CD4-positive, alpha-beta T cell treated with Interleukin-17A for 4 hours (primary cell): ENCODE data around the gene TLR1.
"Not testable (repeated sequence)": the region's sequence is repeated elsewhere in the genome, so short reads cannot be mapped to it uniquely, and the experiment has no call there.

Experiments
- DNase-seq: peaks from one replicate; pipeline ENCODE4 v3.0.0-alpha.2; 2020; ENCODE audit warnings: mixed read lengths

The TLR1 gene

DNA sequence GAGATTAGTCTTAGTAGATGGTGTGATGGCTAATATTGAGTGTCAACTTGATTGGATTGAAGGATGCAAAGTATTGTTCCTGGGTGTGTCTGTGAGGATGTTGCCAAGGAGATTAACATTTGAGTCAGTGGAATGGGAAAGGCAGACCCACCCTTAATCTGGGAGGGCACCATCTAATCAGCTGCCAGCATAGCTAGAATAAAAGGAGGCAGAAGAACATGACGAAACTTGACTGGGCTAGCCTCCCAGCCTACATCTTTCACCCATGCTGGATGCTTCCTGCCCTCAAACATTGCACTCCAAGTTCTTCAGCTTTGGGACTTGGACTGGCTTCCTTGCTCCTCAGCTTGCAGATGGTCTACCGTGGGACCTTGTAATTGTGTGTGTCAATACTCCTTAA is 34.3 kb downstream of the TLR1 start:
- DNase-seq: not testable (repeated sequence)

DNA sequence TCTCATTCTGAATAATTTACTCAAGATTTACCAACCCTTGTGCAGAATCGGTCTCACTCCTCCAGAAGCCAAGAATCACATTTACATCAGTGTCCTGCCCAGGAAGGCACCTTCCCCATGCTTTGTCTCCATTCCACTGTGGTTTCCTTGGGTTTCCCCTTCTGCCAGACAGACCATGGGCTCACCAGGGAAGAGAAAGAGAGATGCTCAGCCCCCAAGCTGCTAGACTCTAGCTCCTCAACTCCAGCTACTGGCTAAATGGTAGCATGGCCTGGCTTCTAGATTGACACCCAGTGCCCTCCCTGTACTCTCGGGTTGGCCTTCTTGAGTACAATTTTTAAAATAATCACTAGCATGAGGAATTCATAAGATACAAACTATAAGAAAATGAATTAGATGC is 34.7 kb downstream of the TLR1 start:
- DNase-seq: no peak

DNA sequence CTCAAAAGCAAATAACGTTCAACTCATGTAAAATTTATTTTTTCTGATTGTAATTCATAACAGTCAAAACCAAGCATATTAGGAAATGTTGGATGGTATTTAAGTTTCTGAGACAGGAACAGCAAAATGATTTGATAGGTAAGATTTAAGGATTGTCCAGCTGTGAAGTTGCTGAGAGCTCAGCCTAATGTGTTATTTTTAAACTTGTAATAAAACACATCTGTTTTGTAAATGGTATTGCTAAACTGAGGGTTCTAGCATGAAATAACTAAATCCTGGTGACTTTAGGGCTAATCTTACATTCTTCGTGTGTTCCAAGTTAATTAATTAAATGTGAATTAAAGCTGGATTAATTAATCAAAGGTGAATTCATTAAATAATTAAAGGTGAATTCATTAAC is 35.1 kb downstream of the TLR1 start:
- DNase-seq: no peak

DNA sequence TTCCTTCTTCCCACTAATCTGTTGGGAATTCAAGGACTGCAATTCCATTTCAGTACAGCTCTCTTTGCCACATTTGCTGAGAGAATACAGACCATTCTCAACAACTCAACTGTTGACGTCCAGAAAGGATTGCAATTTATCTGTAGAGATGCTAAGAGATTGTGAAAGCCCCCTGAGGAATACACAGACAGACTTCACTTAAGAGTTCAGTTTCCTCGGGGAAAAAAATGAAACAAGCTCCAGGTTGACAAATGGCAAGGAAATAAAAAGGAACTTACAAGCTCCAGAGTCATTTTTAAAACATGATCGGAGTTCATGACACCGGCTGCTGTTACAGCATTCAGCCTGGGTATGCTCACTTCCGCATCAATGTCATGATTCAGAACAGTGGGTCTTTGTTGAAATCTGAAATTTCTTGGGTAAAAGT is 35.6 kb downstream of the TLR1 start:
- DNase-seq: no peak

DNA sequence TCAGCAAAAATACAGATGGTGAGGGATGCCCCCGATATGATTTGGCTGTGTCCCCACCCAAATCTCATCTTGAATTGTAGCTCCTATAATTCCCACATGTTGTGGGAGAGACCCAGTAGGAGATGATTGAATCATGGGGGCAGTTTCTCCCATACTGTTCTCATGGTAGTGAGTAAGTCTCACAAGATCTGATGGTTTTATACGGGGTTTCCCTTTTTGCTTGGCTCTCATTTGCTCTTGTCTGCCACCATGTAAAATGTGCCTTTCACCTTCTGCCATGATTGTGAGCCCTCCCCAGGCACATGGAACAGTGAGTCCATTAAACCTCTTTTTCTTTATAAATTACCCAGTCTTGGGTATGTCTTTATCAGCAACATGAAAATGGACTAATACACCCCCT is 37.7 kb downstream of the TLR1 start:
- DNase-seq: not testable (repeated sequence)

DNA sequence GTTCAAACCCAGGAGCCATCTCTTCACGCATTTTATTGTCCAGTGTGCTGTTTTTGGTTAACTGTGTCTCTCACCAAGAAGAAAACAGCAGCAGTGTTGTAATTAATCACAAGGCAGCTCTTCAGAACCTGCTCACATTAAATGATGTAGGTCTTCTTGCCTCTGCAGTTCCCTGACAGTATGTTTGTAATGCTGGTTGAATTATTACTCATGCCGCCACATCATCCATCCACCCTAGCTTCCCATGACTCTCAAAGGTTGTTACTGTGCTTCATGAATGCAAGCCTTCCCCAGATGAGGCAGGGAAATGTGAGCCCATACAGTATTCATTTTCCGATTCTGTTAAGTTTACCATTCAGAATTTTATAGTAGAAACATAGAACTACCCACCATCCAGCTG is 39.2 kb downstream of the TLR1 start:
- DNase-seq: no peak

DNA sequence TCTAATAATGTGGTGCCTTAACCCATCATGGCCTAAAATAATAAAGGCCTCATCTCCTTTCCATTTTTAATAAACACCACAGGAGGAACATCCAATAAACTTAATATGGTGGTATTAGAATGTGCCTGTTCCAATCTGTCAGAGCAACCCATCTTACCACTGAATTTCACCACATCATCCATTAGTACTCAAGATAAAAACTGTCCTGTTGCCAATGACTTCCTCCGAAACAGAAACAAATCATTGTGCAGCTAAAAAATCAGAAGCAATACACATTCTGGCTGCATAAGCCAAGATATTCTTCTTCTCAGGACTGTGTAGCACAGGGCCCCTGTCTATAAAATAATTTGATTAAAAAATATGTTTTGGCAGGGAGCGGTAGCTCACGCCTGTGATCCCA is 40.3 kb downstream of the TLR1 start:
- DNase-seq: no peak

DNA sequence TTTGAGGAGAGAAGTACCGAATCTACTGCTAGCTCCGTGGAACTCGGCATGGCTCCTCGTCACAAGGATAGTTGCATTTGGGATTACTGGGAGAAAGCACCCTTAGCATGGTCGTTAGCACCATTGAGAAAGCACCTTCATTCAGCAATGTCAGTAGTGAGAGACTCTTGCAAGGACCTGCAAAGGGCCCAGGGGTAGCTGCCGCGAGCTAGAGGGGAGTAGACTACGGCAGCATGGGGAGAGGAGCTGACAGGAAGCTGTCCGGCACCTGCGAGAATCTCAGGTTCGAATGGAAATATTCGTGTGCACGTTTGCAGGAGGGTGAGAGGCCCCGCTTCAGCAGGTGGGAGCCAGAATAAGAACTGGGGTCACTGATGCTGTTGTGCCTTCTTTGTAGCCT is 42.0 kb downstream of the TLR1 start:
- no peak for DNase-seq

DNA sequence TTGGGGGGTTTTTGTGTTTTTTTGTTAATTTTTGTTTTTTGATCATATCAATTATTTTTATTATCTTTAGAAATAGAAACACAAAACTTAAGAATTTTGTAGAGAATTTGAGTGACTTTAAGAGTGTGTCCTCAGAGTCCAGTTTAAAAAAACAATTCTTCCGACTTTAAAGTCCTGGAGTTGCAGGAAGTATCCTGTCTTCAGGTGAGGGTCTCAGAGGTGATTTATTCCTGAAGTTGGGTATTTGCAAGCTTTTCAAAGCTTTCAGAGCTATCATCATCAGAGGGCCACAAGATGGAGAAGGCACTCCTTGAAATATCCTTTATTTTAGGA is 44.8 kb downstream of the TLR1 start:
- no peak for DNase-seq

DNA sequence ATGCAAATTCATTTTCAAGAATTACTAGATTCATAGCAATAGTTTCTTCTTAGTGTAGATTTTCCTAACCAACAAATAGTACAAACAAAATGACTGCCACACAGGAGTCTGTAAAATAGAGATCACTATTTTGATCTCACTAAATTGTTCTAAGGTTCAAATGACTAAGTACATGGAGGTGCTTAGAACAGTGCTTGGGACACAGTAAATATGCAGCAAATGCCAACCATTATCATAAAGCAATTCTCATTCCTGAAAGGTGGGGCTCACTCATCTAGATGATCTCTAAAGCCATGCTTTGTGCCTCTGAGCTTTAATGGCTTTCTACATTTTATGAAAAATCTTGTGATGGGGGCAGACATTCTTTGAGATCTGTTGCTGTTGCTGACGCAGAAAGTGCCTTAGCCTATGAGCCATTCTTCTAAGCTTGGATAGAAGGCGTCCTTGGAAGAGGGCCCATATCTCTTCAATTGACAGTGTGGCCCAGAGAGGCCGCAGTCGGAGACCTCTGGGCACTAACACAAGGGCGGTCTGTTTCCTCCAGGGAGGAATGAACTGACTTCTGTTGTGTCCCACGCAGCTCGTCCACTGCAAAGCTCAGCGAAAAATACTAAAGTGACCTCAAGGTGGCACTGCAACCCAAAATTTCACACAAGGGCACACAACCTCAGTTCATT is 45.3 kb downstream of the TLR1 start:
- peak; percentile 75 for DNase-seq

DNA sequence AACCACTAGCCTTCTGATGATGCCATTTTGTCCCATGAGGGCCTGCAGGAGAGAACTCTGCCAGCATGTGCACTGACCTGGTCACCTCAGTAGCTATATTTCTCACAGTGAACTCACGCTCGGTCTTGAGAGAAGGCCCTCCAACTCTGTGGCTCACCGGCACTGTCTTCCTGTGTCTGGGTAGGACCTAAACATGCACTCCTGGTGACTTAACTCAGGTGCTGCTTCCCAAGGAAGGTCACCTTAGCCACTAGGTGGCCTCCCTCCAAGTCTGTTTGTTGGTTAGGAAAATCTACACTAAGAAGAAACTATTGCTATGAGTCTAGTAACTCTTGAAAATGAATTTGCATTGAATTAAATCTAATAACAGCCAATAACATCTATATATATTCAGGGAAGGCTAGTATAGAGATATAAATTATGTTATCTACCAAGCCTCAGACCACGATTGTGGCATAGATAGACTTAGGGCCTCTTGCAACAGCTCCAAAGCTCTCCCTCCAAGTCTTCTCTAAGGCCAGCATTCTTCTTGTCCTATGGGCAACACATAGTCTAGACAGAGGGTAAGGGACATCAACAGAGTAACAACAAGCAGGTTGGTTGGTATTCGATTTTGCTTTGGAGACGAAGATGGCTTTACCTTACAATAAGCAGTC is 46.5 kb downstream of the TLR1 start:
- peak; percentile 39 for DNase-seq

DNA sequence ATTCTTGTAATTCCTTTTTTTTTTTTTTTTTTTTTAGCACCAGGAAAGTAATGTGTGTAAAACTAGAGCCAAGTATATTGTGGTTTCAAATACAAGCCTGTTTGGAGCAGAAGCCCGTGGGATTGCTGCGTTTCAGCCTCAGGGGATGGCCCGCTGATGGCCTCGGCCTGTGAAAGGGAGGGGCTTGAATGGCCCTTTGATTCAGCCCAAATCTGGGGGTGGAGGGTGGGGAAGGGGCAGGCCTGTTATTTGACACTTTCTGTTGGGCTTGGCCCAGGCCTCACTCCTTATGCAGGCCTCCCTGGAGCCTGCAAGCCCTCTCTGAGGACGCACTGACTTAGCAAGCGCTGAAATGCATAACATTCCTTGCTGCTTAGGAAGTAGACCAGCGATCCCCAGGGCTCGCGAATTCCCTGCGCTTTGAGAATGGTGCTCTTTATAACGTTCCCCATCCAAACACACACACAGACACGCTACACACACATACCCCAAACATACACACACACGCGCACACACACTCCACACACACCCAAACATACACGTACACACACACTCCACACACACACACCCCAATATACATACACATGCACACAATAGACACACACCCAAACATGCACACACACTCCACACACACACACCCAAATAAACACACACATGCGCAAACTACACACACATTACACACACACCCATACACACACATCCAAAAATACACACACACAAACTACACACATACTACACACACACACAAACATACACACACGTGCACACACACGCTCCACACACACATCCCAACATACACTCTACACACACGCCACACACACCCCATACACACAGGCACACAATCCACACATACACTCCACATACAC is 51.4 kb downstream of the TLR1 start:
- DNase-seq: no peak

DNA sequence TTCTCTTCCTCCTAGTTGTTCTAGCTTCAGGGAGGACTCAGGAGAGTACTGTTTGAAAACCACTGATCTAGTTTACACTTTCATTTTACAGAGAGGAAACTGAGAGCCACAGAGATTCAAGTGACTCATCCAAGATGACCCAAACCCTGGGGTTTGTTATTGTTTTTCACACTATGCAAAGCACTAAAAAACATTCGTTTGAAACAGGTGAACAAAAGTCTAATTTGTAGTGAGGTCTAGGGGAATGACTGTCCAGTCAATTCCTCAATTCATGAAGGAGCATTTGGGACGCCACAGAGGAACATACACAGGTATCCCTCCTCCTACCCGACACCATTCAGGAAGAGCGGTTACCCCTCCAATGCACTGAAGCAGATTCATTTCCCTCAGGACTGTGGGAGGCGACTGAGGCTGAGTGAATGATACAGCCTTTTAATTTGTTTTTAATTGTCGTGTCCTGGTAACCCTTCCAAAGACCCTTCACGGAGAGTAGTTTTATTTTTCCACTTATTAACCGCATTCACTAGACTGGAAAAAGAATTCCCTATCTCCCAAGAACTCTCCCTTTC is 52.1 kb downstream of the TLR1 start:
- no peak for DNase-seq

DNA sequence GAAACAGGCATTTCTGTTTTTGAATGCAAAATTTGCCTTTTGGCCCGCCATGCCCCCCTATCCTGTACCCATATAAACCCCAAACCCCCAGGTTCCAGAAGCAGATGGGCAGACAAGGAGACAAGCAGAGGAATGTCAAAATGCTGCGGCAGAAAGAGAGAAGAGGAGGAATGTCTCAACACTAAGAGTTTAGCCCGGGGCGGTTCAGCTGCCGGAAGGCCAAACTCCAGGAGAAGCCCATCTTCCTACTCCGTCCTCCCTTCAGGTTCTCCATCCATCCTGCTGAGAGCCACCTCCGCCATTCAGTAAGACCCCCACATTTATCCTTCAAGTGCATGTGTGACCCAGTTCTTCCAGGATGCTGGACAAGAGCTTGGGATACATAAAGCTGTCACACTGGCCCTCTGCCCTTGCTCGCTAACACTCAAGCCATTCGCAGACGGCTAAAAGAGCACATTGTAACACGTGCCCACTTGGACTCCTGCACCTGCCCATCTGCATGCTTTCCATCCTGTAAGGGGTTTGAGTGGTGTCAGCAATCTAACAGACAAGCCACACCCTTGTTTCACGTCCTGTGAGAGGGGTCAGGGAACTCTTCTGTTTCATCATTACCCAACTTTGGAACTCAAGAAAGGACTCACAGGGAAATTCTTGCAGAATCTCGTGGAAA is 53.1 kb downstream of the TLR1 start:
- DNase-seq: no peak

DNA sequence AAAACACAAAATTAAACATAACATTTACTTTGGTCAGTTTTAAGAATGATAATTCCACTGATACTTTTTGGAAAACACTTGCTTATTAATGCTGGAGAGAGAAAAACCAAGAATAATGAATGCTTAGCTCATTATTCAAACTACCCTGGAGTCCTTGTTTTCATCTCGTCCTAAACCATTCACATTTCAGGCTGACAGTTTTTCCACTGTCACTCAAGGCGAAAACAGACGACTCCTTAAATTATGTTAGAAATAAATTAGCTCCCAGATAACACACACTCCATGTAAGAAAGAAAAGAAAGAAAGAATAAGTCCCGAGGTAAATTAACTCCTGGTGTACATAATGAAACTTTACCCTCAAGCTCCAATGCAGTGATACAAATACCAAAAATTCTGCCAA is 55.3 kb downstream of the TLR1 start:
- DNase-seq: no peak

DNA sequence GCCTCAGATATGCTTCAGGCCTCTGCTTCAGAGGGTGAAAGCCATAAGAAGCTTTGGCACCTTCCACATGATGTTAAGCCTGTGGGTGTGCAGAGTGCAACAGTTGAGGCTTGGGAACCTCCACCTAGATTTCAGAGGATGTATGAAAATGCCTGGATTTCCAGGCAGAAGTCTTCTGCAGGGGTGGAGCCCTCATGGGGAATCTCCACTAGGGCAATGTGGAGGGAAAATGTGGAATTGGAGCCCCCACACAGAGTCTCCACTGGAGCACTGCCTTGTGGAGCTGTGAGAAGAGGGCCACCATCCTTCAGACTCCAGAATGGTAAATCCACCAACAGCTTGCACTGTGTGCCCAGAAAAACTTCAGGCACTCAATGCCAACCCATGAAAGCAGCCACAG is 57.0 kb downstream of the TLR1 start:
- DNase-seq: no peak
